ENCODE results near the gene CPAMD8. TPM values are rescaled to one million over a fixed set of nuclear protein-coding genes. Genes with fewer than 3 reads are reported as not detected.

The CPAMD8 gene
- total and polyA plus RNA-seq, 2 of the 8 experiments (the other 6 are each of a cell fraction or from before 2014, with no cell fraction given) = 6.1 to 9.2 TPM

DNA sequence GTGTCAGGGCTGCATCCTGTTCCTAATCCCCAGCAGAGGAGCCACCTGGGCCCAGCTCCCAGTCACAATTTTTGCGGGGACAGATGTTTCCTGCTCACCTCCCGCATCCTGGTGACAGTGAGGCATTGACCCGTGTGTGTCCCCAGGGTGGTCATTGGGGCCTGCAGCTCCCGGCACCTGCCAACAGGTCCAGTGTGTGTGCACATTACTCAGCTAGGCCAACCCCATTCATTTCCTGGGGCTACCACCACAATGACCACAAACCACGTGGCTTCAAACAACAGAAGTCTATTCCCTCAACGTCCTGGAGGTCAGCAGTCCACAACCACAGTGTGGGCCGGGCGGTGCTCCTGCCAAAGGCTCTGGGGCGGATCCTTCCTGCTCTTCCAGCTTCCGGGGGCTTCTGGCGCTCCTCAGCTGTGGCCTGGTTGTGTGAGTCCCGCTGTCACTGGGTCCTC is 149.7 kb downstream of the CPAMD8 start:
- H3K23ac ChIP-seq (ENCODE audit: insufficient read length) = no peak overlapping the region
- CTCF ChIA-PET (ENCODE audit: partially characterized antibody) = interaction anchor here (1.3 to 1.9 kb wide), 2 partner anchors 40 to 97 kb away, joined by 5 to 6 read pairs; no protein-coding TSS in a partner anchor

More for the DNA sequence above, 149.7 kb downstream of the CPAMD8 start:
- WGBS, 2 experiments (ENCODE audit: extremely low coverage in 1 of 2, insufficient coverage in 1 of 2, insufficient read length in 1 of 2, insufficient replicate concordance in 2 of 2, low coverage in 1 of 2, low lambda C conversion rate in 2 of 2, missing lambda C conversion rate in 1 of 2) = 96% methylated on average over 12 of the region's 12 CpGs; no CpG with 5 or more reads in 1 of the 2 experiments
- no peak overlapping the region for H3K18ac ChIP-seq (ENCODE audit: extremely low read depth, low read length)
- H2BK20ac ChIP-seq (ENCODE audit: low read length) = no peak overlapping the region
- H4K20me1 ChIP-seq (replicated peaks in 1 of 2; ENCODE audit: control insufficient read depth in 1 of 2, insufficient read depth in 2 of 2, low read length in 2 of 2) = peaks cover 0 to 11% of the 10 kb centered on the region in 2 experiments
- H3K9me3 ChIP-seq (ENCODE audit: insufficient read depth in 2 of 2, low read depth in 1 of 2, low read length in 1 of 2) = peaks cover 3 to 10% of the 10 kb centered on the region in 2 experiments
- no peaks in the 10 kb centered on the region for H3K27me3 ChIP-seq (replicated peaks in 1 of 4; ENCODE audit: control insufficient read depth in 3 of 4, extremely low read depth in 1 of 4, insufficient read depth in 3 of 4, low read length in 3 of 4)
- H3K14ac ChIP-seq (ENCODE audit: insufficient read length) = no peak overlapping the region
- POLR2A ChIA-PET (ENCODE audit: partially characterized antibody) = no interaction called here
- H3K4me3 ChIP-seq (ENCODE audit: extremely low read depth in 1 of 4, insufficient read depth in 2 of 4, low read depth in 3 of 4, low read length in 4 of 4) = no peak overlapping the region
- H3K4me1 ChIP-seq (replicated peaks in 1 of 4; ENCODE audit: control insufficient read depth in 3 of 4, insufficient read depth in 4 of 4, low read length in 3 of 4) = no peaks in the 10 kb centered on the region; a peak in 2 of 7 replicates
- peaks cover 11 to 47% (median 38%) of the 10 kb centered on the region in 4 experiments for H3K36me3 ChIP-seq (ENCODE audit: control insufficient read depth in 2 of 4, insufficient read depth in 4 of 4, low read length in 3 of 4)
- H2BK5ac ChIP-seq (ENCODE audit: low read depth, low read length) = no peak overlapping the region
- no peak for DNase-seq (ENCODE audit: low read depth in 1 of 2, low spot score in 2 of 2)
- H3K4ac ChIP-seq (replicated peaks; ENCODE audit: insufficient read length, low read depth, low read length) = no peak overlapping the region
- no peak for FAIRE-seq
- H2BK12ac ChIP-seq (ENCODE audit: low read depth, low read length) = no peak overlapping the region
- no peak overlapping the region for H3K27ac ChIP-seq (ENCODE audit: low read depth, low read length)
- H3K56ac ChIP-seq (replicated peaks; ENCODE audit: insufficient read length, low read depth, low read length) = no peak overlapping the region
- no peak overlapping the region for H2AK5ac ChIP-seq (ENCODE audit: low read depth, low read length)
- H3K9ac ChIP-seq (replicated peaks in 1 of 4; ENCODE audit: extremely low read depth in 1 of 4, low read depth in 3 of 4, low read length in 3 of 4) = no peak overlapping the region
- no peak overlapping the region for H3K4me2 ChIP-seq (ENCODE audit: insufficient read depth in 1 of 2, low read depth in 2 of 2, low read length in 2 of 2)
- no peak overlapping the region for H2AFZ ChIP-seq (ENCODE audit: low read length)
- H3K23me2 ChIP-seq (ENCODE audit: low read depth, low read length) = peaks cover 6% of the 10 kb centered on the region; the same call in 1 of the 2 replicates
- no peak overlapping the region for H2BK15ac ChIP-seq (ENCODE audit: low read length)
- peaks cover 11% of the 10 kb centered on the region; the same call in 1 of the 2 replicates for H3K79me1 ChIP-seq (ENCODE audit: low read depth, low read length)
- H4K5ac ChIP-seq (ENCODE audit: insufficient read length, low read depth, low read length) = no peak overlapping the region
- H4K91ac ChIP-seq (replicated peaks; ENCODE audit: insufficient read length, low read length) = no peak overlapping the region
- no peak overlapping the region for H4K8ac ChIP-seq (ENCODE audit: extremely low read depth, insufficient read depth, low read length)
- H3K79me2 ChIP-seq (ENCODE audit: control insufficient read depth in 1 of 2, insufficient read depth in 2 of 2, low read length in 2 of 2) = peaks cover 0 to 16% of the 10 kb centered on the region in 2 experiments; a peak in 2 of 4 replicates
- TF ChIP-seq, protein P1, sequence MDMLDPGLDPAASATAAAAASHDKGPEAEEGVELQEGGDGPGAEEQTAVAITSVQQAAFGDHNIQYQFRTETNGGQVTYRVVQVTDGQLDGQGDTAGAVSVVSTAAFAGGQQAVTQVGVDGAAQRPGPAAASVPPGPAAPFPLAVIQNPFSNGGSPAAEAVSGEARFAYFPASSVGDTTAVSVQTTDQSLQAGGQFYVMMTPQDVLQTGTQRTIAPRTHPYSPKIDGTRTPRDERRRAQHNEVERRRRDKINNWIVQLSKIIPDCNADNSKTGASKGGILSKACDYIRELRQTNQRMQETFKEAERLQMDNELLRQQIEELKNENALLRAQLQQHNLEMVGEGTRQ (IDR thresholded peaks at IDR 0.05; ENCODE audit: low read length) = no peak
- TF ChIP-seq CEBPB (IDR thresholded peaks at IDR 0.05; ENCODE audit: low read depth, low read length) (no peak), SP4 (IDR thresholded peaks at IDR 0.05; ENCODE audit: low read length) (no peak), MAFK (IDR thresholded peaks at IDR 0.05; ENCODE audit: low read depth, low read length) (no peak), CHD1 (IDR thresholded peaks at IDR 0.05; ENCODE audit: low read depth, low read length) (no peak), TEAD4 (IDR thresholded peaks at IDR 0.05; ENCODE audit: low read depth, low read length) (no peak), EZH2 (IDR thresholded peaks at IDR 0.05; ENCODE audit: low read depth, low read length, severe bottlenecking) (no peak), YY1 (IDR thresholded peaks at IDR 0.05; ENCODE audit: low read depth, low read length) (no peak)
- no peak overlapping the region for H2BK120ac ChIP-seq (replicated peaks; ENCODE audit: low read depth, low read length)

Measured in H1 (cell line).